ENCODE data around the gene DUOX1.

DNA sequence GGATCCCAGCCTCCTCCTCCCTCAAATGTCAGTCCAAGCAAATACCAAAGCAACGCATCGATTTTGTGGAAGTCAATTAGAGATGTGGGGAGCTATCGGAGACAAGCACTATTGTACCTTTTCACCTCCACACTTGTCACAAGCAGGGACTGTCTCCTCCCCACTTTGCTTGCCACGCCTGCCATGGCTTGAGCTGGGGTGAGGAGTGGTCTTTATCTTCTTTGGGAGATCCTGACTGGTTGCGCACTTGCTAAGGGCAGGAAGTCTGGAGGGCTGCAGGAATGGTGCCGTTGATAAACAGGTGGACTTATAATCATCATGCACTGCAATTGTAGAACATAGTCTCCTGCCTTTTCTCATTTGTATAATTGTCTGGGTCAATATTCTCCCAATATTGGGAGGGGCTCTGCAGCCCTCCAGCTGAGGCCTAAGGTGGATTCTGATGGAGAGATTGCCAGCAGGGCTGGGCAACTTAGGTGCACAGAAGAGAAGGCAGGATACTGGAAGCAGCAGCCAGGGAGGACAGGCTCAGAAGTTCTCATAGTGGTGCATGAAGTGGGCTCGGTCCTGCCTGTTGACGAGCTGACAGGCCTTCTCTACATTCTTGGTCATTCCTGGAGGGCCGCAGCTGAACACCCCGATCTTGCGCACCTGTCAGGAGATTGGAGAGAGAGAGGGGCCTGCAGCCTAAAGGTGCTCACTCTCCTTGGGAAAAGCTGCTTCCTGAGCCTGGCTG lies 36.0 kb upstream of the DUOX1 start:
- TF ChIP-seq, protein P1, sequence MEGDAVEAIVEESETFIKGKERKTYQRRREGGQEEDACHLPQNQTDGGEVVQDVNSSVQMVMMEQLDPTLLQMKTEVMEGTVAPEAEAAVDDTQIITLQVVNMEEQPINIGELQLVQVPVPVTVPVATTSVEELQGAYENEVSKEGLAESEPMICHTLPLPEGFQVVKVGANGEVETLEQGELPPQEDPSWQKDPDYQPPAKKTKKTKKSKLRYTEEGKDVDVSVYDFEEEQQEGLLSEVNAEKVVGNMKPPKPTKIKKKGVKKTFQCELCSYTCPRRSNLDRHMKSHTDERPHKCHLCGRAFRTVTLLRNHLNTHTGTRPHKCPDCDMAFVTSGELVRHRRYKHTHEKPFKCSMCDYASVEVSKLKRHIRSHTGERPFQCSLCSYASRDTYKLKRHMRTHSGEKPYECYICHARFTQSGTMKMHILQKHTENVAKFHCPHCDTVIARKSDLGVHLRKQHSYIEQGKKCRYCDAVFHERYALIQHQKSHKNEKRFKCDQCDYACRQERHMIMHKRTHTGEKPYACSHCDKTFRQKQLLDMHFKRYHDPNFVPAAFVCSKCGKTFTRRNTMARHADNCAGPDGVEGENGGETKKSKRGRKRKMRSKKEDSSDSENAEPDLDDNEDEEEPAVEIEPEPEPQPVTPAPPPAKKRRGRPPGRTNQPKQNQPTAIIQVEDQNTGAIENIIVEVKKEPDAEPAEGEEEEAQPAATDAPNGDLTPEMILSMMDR (IDR thresholded peaks at IDR 0.05; ENCODE audit: insufficient read depth, low read depth, low read length) = no peak
- TF ChIP-seq EZH2 (IDR thresholded peaks at IDR 0.05; ENCODE audit: insufficient read depth, low read length) = no peak

All from astrocyte (in vitro differentiated cells and primary cell).